ENCODE data around the gene OTOP1. TPM values are rescaled to one million over a fixed set of nuclear protein-coding genes. Genes with fewer than 3 reads are reported as not detected.
"Not testable (repeated sequence)": the region's sequence is repeated elsewhere in the genome, so short reads cannot be mapped to it uniquely, and the experiment has no call there.

Gene OTOP1
- total and polyA plus RNA-seq, 9 donors = not detected

DNA sequence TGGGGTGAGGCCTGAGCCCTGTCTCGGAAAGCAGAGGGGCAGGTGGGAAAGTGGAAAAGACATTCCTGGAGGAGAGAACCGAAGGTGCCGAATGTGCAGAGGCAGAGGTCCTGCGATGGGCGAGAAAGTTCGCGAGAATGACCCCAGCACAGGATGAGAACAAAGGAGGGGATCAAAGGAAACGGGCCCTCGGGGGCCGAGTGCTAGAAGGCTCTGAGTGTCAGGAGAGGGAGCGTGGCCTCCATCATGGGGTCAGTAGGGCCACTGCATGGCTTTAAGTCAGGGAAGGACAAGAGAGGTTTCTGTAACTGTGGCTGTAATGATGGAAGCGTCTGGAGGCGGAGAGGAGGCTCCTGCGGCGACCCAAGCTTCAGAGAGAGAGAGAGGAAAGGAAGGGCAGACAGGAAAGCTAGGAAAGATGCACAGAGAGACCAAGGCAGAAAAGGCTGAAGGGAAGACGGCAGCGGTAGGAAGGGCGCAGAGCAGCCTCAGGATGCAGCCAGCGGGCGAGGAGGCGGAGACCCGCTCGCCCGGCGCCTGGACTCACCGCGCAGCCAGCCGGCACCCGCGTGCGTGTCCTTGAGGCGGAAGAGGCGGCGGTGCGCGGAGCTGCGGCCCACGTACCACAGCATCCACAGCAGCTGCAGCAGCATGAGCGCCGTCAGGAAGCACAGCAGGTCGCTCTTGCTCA is 669 bp downstream of the OTOP1 start:
- TF ChIP-seq, protein P1, sequence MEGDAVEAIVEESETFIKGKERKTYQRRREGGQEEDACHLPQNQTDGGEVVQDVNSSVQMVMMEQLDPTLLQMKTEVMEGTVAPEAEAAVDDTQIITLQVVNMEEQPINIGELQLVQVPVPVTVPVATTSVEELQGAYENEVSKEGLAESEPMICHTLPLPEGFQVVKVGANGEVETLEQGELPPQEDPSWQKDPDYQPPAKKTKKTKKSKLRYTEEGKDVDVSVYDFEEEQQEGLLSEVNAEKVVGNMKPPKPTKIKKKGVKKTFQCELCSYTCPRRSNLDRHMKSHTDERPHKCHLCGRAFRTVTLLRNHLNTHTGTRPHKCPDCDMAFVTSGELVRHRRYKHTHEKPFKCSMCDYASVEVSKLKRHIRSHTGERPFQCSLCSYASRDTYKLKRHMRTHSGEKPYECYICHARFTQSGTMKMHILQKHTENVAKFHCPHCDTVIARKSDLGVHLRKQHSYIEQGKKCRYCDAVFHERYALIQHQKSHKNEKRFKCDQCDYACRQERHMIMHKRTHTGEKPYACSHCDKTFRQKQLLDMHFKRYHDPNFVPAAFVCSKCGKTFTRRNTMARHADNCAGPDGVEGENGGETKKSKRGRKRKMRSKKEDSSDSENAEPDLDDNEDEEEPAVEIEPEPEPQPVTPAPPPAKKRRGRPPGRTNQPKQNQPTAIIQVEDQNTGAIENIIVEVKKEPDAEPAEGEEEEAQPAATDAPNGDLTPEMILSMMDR (IDR thresholded peaks at IDR 0.05) = no peak
- TF ChIP-seq POLR2A (IDR thresholded peaks at IDR 0.05) (no peak), EP300 (IDR thresholded peaks at IDR 0.05) (no peak)
- intact Hi-C loops (cut with DNase I) = loop anchor here in 1 of 4 donors (5.0 kb wide), 1 partner anchor 1769 kb away; no protein-coding TSS in a partner anchor
- no peaks in the 10 kb centered on the region for H3K36me3 ChIP-seq
- peaks cover 0 to 9% of the 10 kb centered on the region in 2 donors for H3K9me3 ChIP-seq
- H3K27ac ChIP-seq = no peak overlapping the region
- no peak for DNase-seq
- 9 to 12% (median 11%) methylated on average over 41 of the region's 41 CpGs for WGBS, 3 donors
- no peak overlapping the region for H3K4me3 ChIP-seq
- no peaks in the 10 kb centered on the region for H3K4me1 ChIP-seq (ENCODE audit: insufficient read depth)
- H3K27me3 ChIP-seq = no peaks in the 10 kb centered on the region

DNA sequence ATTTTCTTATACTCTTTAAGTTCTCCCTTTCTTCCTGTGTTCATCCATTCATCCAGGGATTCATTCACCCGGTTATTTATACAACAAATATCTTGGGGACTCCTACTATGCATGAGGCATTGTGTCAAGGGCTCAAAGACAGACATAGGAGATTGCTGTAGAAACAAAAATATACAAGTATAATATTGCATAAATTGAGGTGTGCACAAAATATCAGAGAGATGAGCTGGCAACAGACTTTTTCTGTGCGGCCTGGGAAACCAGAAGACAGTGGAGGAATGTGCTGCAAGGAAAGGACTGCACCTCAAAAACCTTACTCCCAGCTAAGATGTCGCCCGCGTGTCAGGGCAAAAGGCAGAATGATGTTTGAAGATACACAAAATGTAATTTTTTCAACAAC is 9.6 kb downstream of the OTOP1 start:
- Histone ChIP-seq H3K4me1 (ENCODE audit: insufficient read depth) (no peaks in the 10 kb centered on the region), H3K36me3 (no peaks in the 10 kb centered on the region), H3K27ac (no peak overlapping the region), H3K27me3 (no peaks in the 10 kb centered on the region), H3K4me3 (no peak overlapping the region), H3K9me3 (no peaks in the 10 kb centered on the region)
- TF ChIP-seq, protein P1 (IDR thresholded peaks at IDR 0.05) = no peak
- TF ChIP-seq EP300 (IDR thresholded peaks at IDR 0.05) = no peak
- no peak for TF ChIP-seq POLR2A (IDR thresholded peaks at IDR 0.05)
- DNase-seq = no peak
- intact Hi-C loops (cut with DNase I) = no loop called here
- 69 to 86% (median 79%) methylated on average over 5 of the region's 5 CpGs for WGBS, 3 donors

DNA sequence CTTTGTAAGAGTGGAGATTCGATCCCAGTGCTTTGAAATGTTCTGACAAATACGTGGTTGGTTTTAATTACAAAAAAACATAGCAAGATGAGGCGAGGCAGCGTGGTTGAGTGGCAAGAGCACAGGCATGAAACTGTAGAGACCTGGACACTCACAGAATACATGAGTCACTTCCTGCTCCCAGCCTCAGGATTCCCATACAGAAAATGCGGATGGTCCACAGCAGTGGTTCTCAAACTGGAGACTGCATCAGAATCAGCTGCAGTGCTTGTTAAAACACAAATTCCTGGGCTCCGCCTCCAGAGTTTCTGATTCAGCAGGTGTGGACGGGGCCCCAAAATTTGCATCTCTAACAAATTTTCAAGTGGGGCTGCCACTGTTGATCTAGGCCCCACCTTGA is 10.1 kb downstream of the OTOP1 start:
- no peak for DNase-seq
- no peak for TF ChIP-seq POLR2A (IDR thresholded peaks at IDR 0.05)
- TF ChIP-seq, protein P1 (IDR thresholded peaks at IDR 0.05) = no peak
- TF ChIP-seq EP300 (IDR thresholded peaks at IDR 0.05) = no peak
- intact Hi-C loops (cut with DNase I) = no loop called here
- Histone ChIP-seq H3K4me3 (no peak overlapping the region), H3K4me1 (ENCODE audit: insufficient read depth) (no peaks in the 10 kb centered on the region), H3K27me3 (no peaks in the 10 kb centered on the region), H3K27ac (no peak overlapping the region), H3K36me3 (no peaks in the 10 kb centered on the region), H3K9me3 (no peaks in the 10 kb centered on the region)
- 71 to 79% (median 77%) methylated on average over 7 of the region's 7 CpGs for WGBS, 3 donors

DNA sequence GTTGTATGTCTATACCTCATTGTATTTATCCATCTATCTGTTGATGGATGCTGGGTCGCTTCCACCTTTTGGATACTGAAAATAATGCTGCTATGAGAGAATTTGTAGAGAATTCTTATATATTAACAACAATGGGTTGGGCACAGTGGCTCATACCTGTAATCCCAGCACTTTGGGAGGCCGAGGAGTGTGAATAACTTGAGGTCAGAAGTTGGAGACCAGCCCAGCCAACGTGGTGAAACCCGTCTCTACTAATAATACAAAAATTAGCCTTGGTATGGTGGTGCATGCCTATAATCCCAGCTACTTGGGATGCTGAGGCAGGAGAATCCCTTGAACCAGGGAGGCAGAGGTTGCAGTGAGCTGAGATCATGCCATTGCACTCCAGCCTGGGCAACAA is 13.1 kb downstream of the OTOP1 start:
- H3K27me3 ChIP-seq; intact Hi-C loops (cut with DNase I); H3K4me3 ChIP-seq; H3K27ac ChIP-seq; H3K4me1 ChIP-seq (ENCODE audit: insufficient read depth); H3K9me3 ChIP-seq; DNase-seq; H3K36me3 ChIP-seq: not testable (repeated sequence)
- WGBS, 3 donors = 62 to 70% (median 65%) methylated on average over 4 of the region's 4 CpGs

DNA sequence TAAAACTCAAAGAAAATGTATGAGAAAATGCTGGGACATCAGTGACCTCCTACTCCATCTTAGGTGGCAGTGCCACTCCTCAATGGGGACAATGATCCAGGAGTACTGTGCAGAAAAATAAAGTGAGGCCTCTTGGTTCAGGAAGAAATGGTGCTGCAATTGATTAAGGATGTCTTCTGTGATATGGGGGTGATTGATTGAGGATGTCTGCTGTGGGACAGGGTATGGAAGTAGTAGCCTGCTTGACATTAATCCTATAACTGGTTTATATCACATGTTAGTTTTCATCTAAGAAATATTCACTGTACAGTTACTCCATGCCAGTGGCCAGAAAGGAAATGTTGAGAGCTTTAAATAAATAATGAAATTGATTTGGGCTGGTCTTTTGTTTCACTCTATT is 20.5 kb downstream of the OTOP1 start:
- no peak for DNase-seq
- no peaks in the 10 kb centered on the region for H3K36me3 ChIP-seq
- H3K27me3 ChIP-seq = no peaks in the 10 kb centered on the region
- intact Hi-C loops (cut with DNase I) = no loop called here
- no peaks in the 10 kb centered on the region for H3K9me3 ChIP-seq
- no peaks in the 10 kb centered on the region for H3K4me1 ChIP-seq (ENCODE audit: insufficient read depth)
- H3K4me3 ChIP-seq = no peak overlapping the region
- TF ChIP-seq EP300 (IDR thresholded peaks at IDR 0.05) = no peak
- TF ChIP-seq POLR2A (IDR thresholded peaks at IDR 0.05) = no peak
- no peak overlapping the region for H3K27ac ChIP-seq
